ENCODE measurements around the gene PLD5.
A peak's percentile ranks its signal among the peaks of the same experiment; 100 is the strongest.

The PLD5 gene

DNA sequence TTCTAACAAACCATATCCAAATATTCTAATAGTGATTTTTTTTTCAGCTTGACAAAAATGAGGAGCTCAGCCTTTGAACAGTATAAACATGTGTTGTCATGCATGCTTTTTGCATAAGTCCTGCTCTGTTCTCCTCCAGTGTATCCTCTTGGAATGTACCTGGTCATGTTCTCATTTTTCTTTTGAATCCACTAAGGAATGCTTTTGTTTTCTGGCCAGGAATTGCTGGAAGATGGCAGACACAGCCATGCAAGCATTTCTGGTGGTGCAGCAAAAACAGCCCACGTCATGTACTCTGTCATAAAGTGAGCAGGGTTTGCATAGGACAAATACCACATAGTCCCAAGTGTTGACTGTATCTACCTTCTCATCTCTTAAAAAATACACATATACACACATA, 11.5 kb upstream of the PLD5 start:
- Histone ChIP-seq H3K27me3 (replicated peaks; ENCODE audit: control insufficient read depth, insufficient read depth, low read length) (no peaks in the 10 kb centered on the region), H3K36me3 (ENCODE audit: control insufficient read depth, insufficient read depth, low read length, severe bottlenecking) (no peaks in the 10 kb centered on the region), H3K4me3 (ENCODE audit: low read length) (no peak overlapping the region), H3K4me1 (ENCODE audit: control insufficient read depth, insufficient read depth, low read length) (no peaks in the 10 kb centered on the region), H3K9ac (ENCODE audit: low read length) (no peak overlapping the region), H3K9me3 (ENCODE audit: control insufficient read depth, low read length) (peaks cover 5% of the 10 kb centered on the region)
- no peak for DNase-seq (ENCODE audit: low read depth)

DNA sequence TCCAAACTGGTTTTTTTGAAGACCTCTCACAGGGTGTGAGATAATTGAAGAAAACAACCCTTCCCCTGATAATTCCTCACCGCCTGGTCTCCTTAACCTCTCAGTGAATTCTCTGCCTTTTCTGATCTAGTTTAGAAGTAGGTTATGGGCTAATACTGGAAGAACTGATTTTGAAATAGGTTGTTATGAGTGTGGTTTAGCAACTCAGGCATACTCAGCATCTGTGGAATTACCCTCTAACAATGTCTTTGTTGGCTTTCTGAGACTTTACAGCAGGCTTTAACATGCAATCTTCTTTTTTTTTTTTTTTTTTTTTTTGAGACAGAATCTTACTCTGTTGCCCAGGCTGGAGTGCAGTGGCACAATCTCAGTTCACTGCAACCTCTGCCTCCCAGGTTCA, 10.3 kb upstream of the PLD5 start:
- no peaks in the 10 kb centered on the region for H3K27me3 ChIP-seq (replicated peaks; ENCODE audit: control insufficient read depth, insufficient read depth, low read length)
- no peaks in the 10 kb centered on the region for H3K4me1 ChIP-seq (ENCODE audit: control insufficient read depth, insufficient read depth, low read length)
- H3K9ac ChIP-seq (ENCODE audit: low read length): no peak overlapping the region
- H3K4me3 ChIP-seq (ENCODE audit: low read length): no peak overlapping the region
- DNase-seq (ENCODE audit: low read depth): no peak
- H3K9me3 ChIP-seq (ENCODE audit: control insufficient read depth, low read length): peaks cover 5% of the 10 kb centered on the region
- H3K36me3 ChIP-seq (ENCODE audit: control insufficient read depth, insufficient read depth, low read length, severe bottlenecking): no peaks in the 10 kb centered on the region

GRCh38 chr1:242530761-242531160, 6.3 kb upstream of the PLD5 start:
- Histone ChIP-seq H3K4me1 (ENCODE audit: control insufficient read depth, insufficient read depth, low read length) (no peaks in the 10 kb centered on the region), H3K4me3 (ENCODE audit: low read length) (no peak overlapping the region), H3K27me3 (replicated peaks; ENCODE audit: control insufficient read depth, insufficient read depth, low read length) (peaks cover 5% of the 10 kb centered on the region), H3K9ac (ENCODE audit: low read length) (no peak overlapping the region), H3K36me3 (ENCODE audit: control insufficient read depth, insufficient read depth, low read length, severe bottlenecking) (no peaks in the 10 kb centered on the region), H3K9me3 (ENCODE audit: control insufficient read depth, low read length) (no peaks in the 10 kb centered on the region)
- DNase-seq (ENCODE audit: low read depth): no peak

DNA sequence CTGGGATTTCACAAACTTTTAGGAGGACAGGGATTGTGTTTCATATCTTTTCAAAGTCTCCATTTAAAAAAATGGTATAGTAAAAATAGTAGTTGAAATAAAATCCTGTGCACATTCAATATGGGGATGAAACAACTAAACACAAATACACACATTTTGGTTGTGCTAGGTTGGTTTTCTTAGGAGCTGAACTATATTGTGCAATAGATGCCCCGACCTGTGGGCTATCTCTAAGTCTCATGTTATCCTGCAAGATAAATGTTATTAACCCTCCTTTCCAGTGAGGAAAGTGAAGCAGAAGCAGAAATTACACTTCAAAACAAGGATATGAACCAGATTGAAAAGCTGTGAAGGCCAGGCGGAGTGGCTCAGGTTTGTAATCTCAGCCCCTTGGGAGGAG, 1.3 kb upstream of the PLD5 start:
- peaks cover 9% of the 10 kb centered on the region for H3K4me1 ChIP-seq (ENCODE audit: control insufficient read depth, insufficient read depth, low read length)
- DNase-seq (ENCODE audit: low read depth): no peak
- no peak overlapping the region for H3K4me3 ChIP-seq (ENCODE audit: low read length)
- H3K36me3 ChIP-seq (ENCODE audit: control insufficient read depth, insufficient read depth, low read length, severe bottlenecking): no peaks in the 10 kb centered on the region
- H3K9me3 ChIP-seq (ENCODE audit: control insufficient read depth, low read length): no peaks in the 10 kb centered on the region
- H3K9ac ChIP-seq (ENCODE audit: low read length): no peak overlapping the region
- H3K27me3 ChIP-seq (replicated peaks; ENCODE audit: control insufficient read depth, insufficient read depth, low read length): peaks cover 31% of the 10 kb centered on the region

DNA sequence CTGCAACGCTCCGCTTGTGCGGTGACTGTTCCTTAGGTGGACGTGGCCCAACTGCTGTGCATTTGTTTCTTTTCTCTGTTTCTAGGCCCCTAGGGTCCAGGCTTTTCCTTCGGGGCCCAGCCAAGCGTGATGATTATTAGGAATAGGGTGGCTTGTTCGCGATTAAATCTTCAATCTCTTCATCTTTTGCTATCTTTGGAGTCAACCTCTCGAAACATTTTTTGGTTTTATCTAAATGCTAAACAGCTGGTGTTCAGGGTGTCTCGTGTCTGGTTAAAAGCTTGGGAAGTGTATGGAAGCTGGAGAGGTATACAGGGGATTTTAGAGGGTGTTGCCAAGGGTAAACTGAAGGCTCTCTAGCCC, 844 bp upstream of the PLD5 start:
- Histone ChIP-seq H3K9me3 (ENCODE audit: control insufficient read depth, low read length) (no peaks in the 10 kb centered on the region), H3K4me1 (ENCODE audit: control insufficient read depth, insufficient read depth, low read length) (peaks cover 9% of the 10 kb centered on the region)
- DNase-seq (ENCODE audit: low read depth): no peak

DNA sequence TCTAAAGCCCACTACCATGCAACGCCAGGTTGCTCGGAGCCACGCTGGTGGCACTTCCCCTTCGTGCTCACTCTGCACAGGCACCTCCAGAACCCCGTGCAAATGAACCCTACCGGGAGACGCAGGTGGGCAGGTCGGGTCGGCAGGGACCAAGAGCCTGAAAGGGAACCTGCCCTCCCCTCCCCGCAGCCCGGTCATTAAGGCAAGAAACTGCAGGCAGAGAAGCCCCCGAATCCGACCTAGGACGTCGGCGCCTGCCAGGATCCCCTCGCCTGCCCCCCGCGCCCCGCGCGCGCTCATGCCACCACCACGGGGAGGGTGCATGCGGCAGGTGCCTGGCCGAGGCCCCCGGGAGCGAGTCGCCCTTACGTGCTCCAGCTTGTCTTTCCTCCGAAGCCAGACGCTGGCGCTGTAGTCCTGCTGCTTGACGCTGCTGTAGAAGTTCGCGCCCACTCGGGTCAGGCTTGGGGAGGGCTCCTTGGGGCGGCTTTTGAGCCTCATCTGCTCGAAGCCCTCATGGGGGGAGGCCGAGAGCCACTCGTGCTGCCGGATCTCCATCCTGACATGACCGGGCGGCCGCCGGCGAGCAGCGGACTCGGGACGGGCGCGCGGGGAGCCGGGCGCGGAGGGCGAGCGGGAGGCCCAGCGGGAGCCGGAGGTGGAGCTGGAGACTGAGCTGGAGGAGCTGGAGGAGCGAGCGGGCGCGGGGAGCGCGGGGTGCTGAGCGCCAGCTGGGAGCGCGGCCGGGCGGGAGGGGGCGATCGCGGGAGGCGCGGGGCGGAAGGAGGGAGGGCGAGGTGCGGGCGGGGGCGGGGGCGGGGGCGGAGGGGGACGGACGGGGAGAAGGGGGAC, 552 bp downstream of the PLD5 start:
- peak; percentile 40 for DNase-seq (ENCODE audit: low read depth)
- no peak overlapping the region for H3K9ac ChIP-seq (ENCODE audit: low read length)
- no peaks in the 10 kb centered on the region for H3K9me3 ChIP-seq (ENCODE audit: control insufficient read depth, low read length)
- peak overlapping the region; percentile 69 for H3K4me3 ChIP-seq (ENCODE audit: low read length)
- H3K4me1 ChIP-seq (ENCODE audit: control insufficient read depth, insufficient read depth, low read length): peaks cover 9% of the 10 kb centered on the region
- no peaks in the 10 kb centered on the region for H3K36me3 ChIP-seq (ENCODE audit: control insufficient read depth, insufficient read depth, low read length, severe bottlenecking)
- H3K27me3 ChIP-seq (replicated peaks; ENCODE audit: control insufficient read depth, insufficient read depth, low read length): peaks cover 31% of the 10 kb centered on the region

More for the DNA sequence above, 844 bp upstream of the PLD5 start:
- no peak overlapping the region for H3K9ac ChIP-seq (ENCODE audit: low read length)
- H3K36me3 ChIP-seq (ENCODE audit: control insufficient read depth, insufficient read depth, low read length, severe bottlenecking): no peaks in the 10 kb centered on the region
- H3K27me3 ChIP-seq (replicated peaks; ENCODE audit: control insufficient read depth, insufficient read depth, low read length): peaks cover 31% of the 10 kb centered on the region
- H3K4me3 ChIP-seq (ENCODE audit: low read length): peak overlapping the region; percentile 58

GRCh38 chr1:242522996-242523718, 1.3 kb downstream of the PLD5 start:
- H3K9ac ChIP-seq (ENCODE audit: low read length): no peak overlapping the region
- peaks cover 9% of the 10 kb centered on the region for H3K4me1 ChIP-seq (ENCODE audit: control insufficient read depth, insufficient read depth, low read length)
- peaks cover 31% of the 10 kb centered on the region for H3K27me3 ChIP-seq (replicated peaks; ENCODE audit: control insufficient read depth, insufficient read depth, low read length)
- DNase-seq (ENCODE audit: low read depth): no peak
- no peaks in the 10 kb centered on the region for H3K36me3 ChIP-seq (ENCODE audit: control insufficient read depth, insufficient read depth, low read length, severe bottlenecking)
- peak overlapping the region; percentile 69 for H3K4me3 ChIP-seq (ENCODE audit: low read length)
- no peaks in the 10 kb centered on the region for H3K9me3 ChIP-seq (ENCODE audit: control insufficient read depth, low read length)

DNA sequence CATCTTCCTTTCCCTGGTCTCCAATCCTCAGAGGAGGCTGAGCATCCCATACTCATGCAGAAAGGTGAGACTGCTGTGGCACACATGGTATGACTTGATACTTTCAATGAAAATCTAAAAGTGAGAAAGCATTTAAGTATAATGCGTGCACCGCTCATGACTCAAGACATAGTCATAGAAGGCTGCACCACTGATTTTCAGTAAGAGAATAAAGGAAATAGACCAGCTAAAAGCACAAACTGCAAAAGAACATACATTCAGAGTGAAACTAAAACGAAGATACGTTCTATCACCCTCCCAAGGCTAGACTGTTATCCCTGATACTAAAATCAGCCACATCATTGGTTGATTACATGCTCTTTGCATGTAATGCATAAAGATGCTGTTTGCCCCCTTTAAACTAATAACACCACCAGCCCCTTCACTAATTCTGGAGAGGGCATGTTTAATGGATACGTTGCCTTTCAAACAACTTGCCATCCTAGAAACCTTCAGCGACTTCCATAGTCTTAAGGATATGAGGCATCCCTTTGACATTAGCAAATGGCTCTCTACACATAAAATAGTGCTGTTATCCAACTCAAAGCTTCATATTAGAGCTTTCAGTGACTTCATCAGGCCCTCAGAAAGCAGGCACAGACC, 2.1 kb downstream of the PLD5 start:
- peaks cover 9% of the 10 kb centered on the region for H3K4me1 ChIP-seq (ENCODE audit: control insufficient read depth, insufficient read depth, low read length)

DNA sequence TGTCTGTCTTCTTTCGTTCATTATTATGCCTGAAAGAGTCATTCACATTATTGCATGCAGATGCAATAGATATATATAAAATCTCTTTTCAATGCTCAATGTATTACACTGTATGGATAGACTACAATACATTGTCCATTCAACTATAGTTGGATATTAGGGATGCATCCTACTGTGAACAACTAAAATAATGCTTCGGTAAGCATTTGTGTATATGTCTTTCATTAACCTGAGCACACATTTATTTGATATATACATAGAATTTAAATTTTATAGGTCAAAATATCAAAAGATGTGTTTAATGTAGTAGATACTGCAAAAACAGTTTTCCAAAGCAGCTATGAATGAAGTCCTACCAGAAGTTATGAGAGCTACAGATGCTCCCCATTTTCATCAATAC, 8.9 kb downstream of the PLD5 start:
- no peaks in the 10 kb centered on the region for H3K9me3 ChIP-seq (ENCODE audit: control insufficient read depth, low read length)
- H3K4me1 ChIP-seq (ENCODE audit: control insufficient read depth, insufficient read depth, low read length): no peaks in the 10 kb centered on the region
- H3K36me3 ChIP-seq (ENCODE audit: control insufficient read depth, insufficient read depth, low read length, severe bottlenecking): no peaks in the 10 kb centered on the region
- H3K9ac ChIP-seq (ENCODE audit: low read length): no peak overlapping the region
- H3K27me3 ChIP-seq (replicated peaks; ENCODE audit: control insufficient read depth, insufficient read depth, low read length): no peaks in the 10 kb centered on the region
- no peak for DNase-seq (ENCODE audit: low read depth)
- H3K4me3 ChIP-seq (ENCODE audit: low read length): no peak overlapping the region

More for the DNA sequence above, 2.1 kb downstream of the PLD5 start:
- H3K9me3 ChIP-seq (ENCODE audit: control insufficient read depth, low read length): no peaks in the 10 kb centered on the region
- H3K9ac ChIP-seq (ENCODE audit: low read length): no peak overlapping the region
- H3K4me3 ChIP-seq (ENCODE audit: low read length): no peak overlapping the region
- no peaks in the 10 kb centered on the region for H3K36me3 ChIP-seq (ENCODE audit: control insufficient read depth, insufficient read depth, low read length, severe bottlenecking)
- no peak for DNase-seq (ENCODE audit: low read depth)
- H3K27me3 ChIP-seq (replicated peaks; ENCODE audit: control insufficient read depth, insufficient read depth, low read length): peaks cover 31% of the 10 kb centered on the region

GRCh38 chr1:242506724-242507123, 17.8 kb downstream of the PLD5 start:
- Histone ChIP-seq H3K4me1 (ENCODE audit: control insufficient read depth, insufficient read depth, low read length) (no peaks in the 10 kb centered on the region), H3K4me3 (ENCODE audit: low read length) (no peak overlapping the region), H3K36me3 (ENCODE audit: control insufficient read depth, insufficient read depth, low read length, severe bottlenecking) (no peaks in the 10 kb centered on the region), H3K9me3 (ENCODE audit: control insufficient read depth, low read length) (no peaks in the 10 kb centered on the region), H3K27me3 (replicated peaks; ENCODE audit: control insufficient read depth, insufficient read depth, low read length) (no peaks in the 10 kb centered on the region), H3K9ac (ENCODE audit: low read length) (no peak overlapping the region)
- no peak for DNase-seq (ENCODE audit: low read depth)

DNA sequence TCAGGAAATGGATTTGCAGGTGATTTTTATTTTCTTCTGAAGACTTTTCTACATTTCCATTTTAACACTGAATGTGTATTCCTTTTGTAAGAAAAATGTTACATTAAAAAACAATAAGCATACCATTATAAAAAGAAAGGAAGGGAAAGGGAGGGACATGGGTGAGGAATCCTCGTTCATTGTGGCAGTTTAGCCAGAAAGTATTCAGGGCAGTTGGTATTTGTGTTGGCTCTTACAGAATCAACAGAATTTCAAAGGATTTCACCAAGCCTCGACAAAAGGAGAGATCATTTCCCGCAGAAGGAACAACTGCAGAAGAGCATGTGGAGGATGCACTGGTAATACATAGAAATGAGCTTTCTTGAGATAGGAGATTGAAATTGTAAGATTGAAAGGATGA, 35.0 kb downstream of the PLD5 start:
- Histone ChIP-seq H3K27me3 (replicated peaks; ENCODE audit: control insufficient read depth, insufficient read depth, low read length) (no peaks in the 10 kb centered on the region), H3K4me3 (ENCODE audit: low read length) (no peak overlapping the region), H3K4me1 (ENCODE audit: control insufficient read depth, insufficient read depth, low read length) (no peaks in the 10 kb centered on the region), H3K9ac (ENCODE audit: low read length) (no peak overlapping the region), H3K9me3 (ENCODE audit: control insufficient read depth, low read length) (peaks cover 6% of the 10 kb centered on the region), H3K36me3 (ENCODE audit: control insufficient read depth, insufficient read depth, low read length, severe bottlenecking) (no peaks in the 10 kb centered on the region)
- DNase-seq (ENCODE audit: low read depth): no peak

All from adipocyte (in vitro differentiated cells).